Hepatocyte (in vitro differentiated cells): ENCODE data around the gene SLC32A1. TPM values are rescaled to one million over a fixed set of nuclear protein-coding genes. Genes with fewer than 3 reads are reported as not detected.
A peak's percentile ranks its signal among the peaks of the same experiment; 100 is the strongest.

Source experiments
- DNase-seq: peaks from one replicate; pipeline ENCODE4 v3.0.0-alpha.2; 2016; ENCODE audit warnings: low spot score
- H2AFZ ChIP-seq: fragments of 200-600 bp; sonication (generic); 2 replicates; pipeline ENCODE4 v1.6.0; 2016; ENCODE audit warnings: antibody characterized with exemption, mild to moderate bottlenecking
- H3K27ac ChIP-seq: fragments of 200-600 bp; sonication (generic); 2 replicates; pipeline ENCODE4 v1.5.1; 2016; ENCODE audit warnings: mild to moderate bottlenecking
- H3K27me3 ChIP-seq: fragments of 200-600 bp; sonication (generic); 2 replicates; pipeline ENCODE4 v1.6.1; 2016
- H3K36me3 ChIP-seq: fragments of 200-600 bp; sonication (generic); replicated peaks from 2 replicates; pipeline ENCODE4 v1.5.1; 2016; ENCODE audit warnings: low read depth; ENCODE audit not compliant: insufficient read depth
- H3K4me1 ChIP-seq: fragments of 200-600 bp; sonication (generic); 2 replicates; pipeline ENCODE4 v1.5.1; 2016; ENCODE audit warnings: mild to moderate bottlenecking, moderate library complexity; ENCODE audit not compliant: insufficient read depth
- H3K4me2 ChIP-seq: fragments of 200-600 bp; sonication (generic); 2 replicates; pipeline ENCODE4 v1.6.0; 2016
- H3K4me3 ChIP-seq: fragments of 200-600 bp; sonication (generic); 2 replicates; pipeline ENCODE4 v1.5.1; 2016; ENCODE audit warnings: mild to moderate bottlenecking
- H3K79me2 ChIP-seq: fragments of 200-600 bp; sonication (generic); 2 replicates; pipeline ENCODE4 v1.6.0; 2017; ENCODE audit warnings: mild to moderate bottlenecking
- H3K9me2 ChIP-seq: fragments of 200-600 bp; sonication (generic); replicated peaks from 2 replicates; pipeline ENCODE4 v1.6.0; 2017; ENCODE audit warnings: mild to moderate bottlenecking; ENCODE audit not compliant: insufficient read depth
- H3K9me3 ChIP-seq: fragments of 200-600 bp; sonication (generic); 2 replicates; pipeline ENCODE4 v1.5.1; 2016; ENCODE audit warnings: low read depth, mild to moderate bottlenecking
- H4K20me1 ChIP-seq: fragments of 200-600 bp; sonication (generic); 2 replicates; pipeline ENCODE4 v1.6.0; 2016; ENCODE audit warnings: mild to moderate bottlenecking; ENCODE audit not compliant: insufficient read depth, poor library complexity, severe bottlenecking
- EZH2 ChIP-seq: fragments of 200-600 bp; sonication (generic); IDR thresholded peaks from 2 replicates; pipeline ENCODE4 v1.6.1; 2016; ENCODE audit warnings: antibody characterized with exemption, mild to moderate bottlenecking, borderline replicate concordance
- EZH2phosphoT487 ChIP-seq: fragments of 200-600 bp; sonication (generic); IDR thresholded peaks from one replicate; pipeline ENCODE4 v1.6.1; 2018; ENCODE audit warnings: antibody characterized with exemption, mild to moderate bottlenecking, low read depth, moderate library complexity; ENCODE audit not compliant: unreplicated experiment, severe bottlenecking
- WGBS: methylation state at CpG from one replicate; pipeline ENCODE4 v1.1.6; 2016; ENCODE audit warnings: low lambda C conversion rate; ENCODE audit errors: missing lambda C conversion rate; 5-methylcytosine and 5-hydroxymethylcytosine counted together
- polyA plus RNA-seq: library from polyadenylated mRNA; unstranded; fragments of >200 nt; fragmentation: Nextera tagmentation; extraction: Ambion mirVana; gene quantifications from 2 replicates; pipeline ENCODE4 v1.2.1, GENCODE V29; 2016
- total RNA-seq: library from RNA; depleted of rRNA; stranded (reverse); fragments of >200 nt; gene quantifications from 2 replicates; pipeline ENCODE4 v1.2.3, GENCODE V29; 2014
- TF ChIP-seq, protein P1 (sequence below): fragments of 200-600 bp; sonication (generic); IDR thresholded peaks from 2 replicates; pipeline ENCODE4 v1.5.1; 2016; ENCODE audit warnings: antibody characterized with exemption, mild to moderate bottlenecking; ENCODE audit not compliant: poor library complexity

Gene SLC32A1
- total and polyA plus RNA-seq, 2 experiments from 2014 or later: not detected

DNA sequence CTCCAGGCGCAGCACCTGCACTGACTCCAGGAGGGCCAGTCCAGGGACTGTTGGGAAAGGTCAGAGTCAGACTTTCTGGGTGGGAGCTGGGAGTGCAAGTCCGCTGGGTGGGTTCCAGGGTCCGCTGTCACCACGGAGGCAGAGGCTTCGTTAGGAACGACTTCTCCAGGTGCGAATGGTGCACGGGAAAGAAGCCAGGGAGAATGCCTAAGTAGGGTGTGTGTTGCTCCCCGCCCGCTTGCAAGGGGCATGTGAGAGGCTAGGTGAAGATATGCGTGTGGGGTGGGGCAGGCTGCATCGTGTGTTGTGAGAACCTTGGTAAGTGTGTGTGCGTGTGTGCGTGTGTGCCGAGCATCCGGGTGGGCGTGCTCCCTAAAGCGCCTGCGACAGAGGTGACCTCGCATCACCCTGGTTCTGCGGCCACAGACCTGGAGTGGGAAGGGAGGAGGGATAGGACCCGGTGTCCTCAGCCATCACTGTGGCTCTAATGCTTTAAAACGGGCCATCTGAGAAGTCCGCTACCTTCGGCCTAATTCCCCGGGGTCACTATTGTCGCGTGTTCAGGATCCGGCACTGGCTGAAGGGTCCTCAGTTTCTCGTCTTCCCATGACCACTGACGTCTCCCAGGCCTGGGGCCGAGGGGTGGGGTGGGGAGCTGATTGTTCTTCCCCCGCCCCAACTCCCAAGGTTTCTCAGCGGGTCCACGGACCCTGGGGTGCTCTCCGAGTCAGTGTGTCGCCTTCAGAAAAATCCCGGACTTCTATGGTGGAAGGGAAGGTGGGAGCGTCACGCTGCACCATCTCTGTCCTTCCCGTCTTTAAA lies 6.1 kb downstream of the SLC32A1 start:
- WGBS: 13% methylated on average over 41 of the region's 41 CpGs
- no peaks in the 10 kb centered on the region for H3K36me3 ChIP-seq
- H3K4me3 ChIP-seq: no peak overlapping the region
- H3K4me2 ChIP-seq: peak overlapping the region; percentile 86
- no peaks in the 10 kb centered on the region for H3K9me3 ChIP-seq
- no peak for DNase-seq
- H3K27ac ChIP-seq: no peak overlapping the region
- no peaks in the 10 kb centered on the region for H4K20me1 ChIP-seq
- H2AFZ ChIP-seq: no peak overlapping the region
- peaks cover 97% of the 10 kb centered on the region for H3K27me3 ChIP-seq
- peaks cover 9% of the 10 kb centered on the region for H3K4me1 ChIP-seq
- no peaks in the 10 kb centered on the region for H3K79me2 ChIP-seq
- TF ChIP-seq, protein P1, sequence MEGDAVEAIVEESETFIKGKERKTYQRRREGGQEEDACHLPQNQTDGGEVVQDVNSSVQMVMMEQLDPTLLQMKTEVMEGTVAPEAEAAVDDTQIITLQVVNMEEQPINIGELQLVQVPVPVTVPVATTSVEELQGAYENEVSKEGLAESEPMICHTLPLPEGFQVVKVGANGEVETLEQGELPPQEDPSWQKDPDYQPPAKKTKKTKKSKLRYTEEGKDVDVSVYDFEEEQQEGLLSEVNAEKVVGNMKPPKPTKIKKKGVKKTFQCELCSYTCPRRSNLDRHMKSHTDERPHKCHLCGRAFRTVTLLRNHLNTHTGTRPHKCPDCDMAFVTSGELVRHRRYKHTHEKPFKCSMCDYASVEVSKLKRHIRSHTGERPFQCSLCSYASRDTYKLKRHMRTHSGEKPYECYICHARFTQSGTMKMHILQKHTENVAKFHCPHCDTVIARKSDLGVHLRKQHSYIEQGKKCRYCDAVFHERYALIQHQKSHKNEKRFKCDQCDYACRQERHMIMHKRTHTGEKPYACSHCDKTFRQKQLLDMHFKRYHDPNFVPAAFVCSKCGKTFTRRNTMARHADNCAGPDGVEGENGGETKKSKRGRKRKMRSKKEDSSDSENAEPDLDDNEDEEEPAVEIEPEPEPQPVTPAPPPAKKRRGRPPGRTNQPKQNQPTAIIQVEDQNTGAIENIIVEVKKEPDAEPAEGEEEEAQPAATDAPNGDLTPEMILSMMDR: no peak
- TF ChIP-seq EZH2phosphoT487: peak; percentile 17
- TF ChIP-seq EZH2: peak; percentile 56
- H3K9me2 ChIP-seq: no peaks in the 10 kb centered on the region

DNA sequence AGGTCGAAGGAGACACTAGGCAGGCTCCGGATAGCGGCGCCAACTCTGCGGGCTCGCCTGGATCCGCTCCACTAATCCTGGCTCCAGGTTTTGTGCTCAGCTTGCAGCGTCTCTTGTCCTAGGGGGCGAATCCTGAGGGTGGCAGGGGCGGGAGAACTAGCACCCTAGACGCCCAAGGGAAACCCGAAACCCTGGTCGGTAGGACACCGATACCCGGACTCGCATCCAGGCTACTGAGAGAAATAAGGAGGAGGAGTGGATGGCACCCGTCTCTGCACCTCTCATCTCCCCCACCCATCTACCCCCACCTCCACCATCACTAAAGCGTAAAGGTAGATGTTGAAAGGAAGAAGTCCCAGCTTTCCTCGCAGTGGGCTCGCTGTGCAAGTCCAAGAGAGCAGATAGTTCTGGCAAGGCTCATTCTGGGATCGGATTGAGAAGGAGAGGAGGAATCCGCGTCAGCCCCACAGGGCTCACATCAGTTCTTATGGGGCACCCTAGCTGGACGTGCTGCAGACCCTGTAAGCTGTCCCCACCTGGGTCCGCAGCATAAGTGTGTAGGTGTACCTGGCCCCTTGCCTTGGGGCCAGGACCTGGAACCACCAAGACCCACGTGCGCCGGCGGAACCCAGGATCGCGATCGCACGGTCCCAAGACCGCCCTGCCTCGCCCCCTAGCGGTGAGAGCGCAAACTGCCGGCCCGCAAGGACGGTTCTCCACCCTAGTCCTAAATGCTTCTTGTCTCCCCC lies 6.9 kb downstream of the SLC32A1 start:
- peak; percentile 4 for TF ChIP-seq EZH2phosphoT487
- TF ChIP-seq, protein P1: peak; percentile 94
- TF ChIP-seq EZH2: no peak
- Histone ChIP-seq H4K20me1 (no peaks in the 10 kb centered on the region), H3K27ac (no peak overlapping the region), H3K79me2 (no peaks in the 10 kb centered on the region), H3K4me1 (peaks cover 9% of the 10 kb centered on the region), H3K4me2 (peak overlapping the region; percentile 86), H3K27me3 (peaks cover 97% of the 10 kb centered on the region), H3K9me3 (no peaks in the 10 kb centered on the region), H3K4me3 (no peak overlapping the region), H3K36me3 (no peaks in the 10 kb centered on the region), H2AFZ (no peak overlapping the region), H3K9me2 (no peaks in the 10 kb centered on the region)
- DNase-seq: peak; percentile 73
- under 1% methylated on average over 40 of the region's 40 CpGs for WGBS

GRCh38 chr20:38731738-38732113 lies 7.4 kb downstream of the SLC32A1 start:
- Histone ChIP-seq H3K36me3 (no peaks in the 10 kb centered on the region), H3K27ac (no peak overlapping the region), H2AFZ (no peak overlapping the region), H3K9me2 (no peaks in the 10 kb centered on the region), H3K9me3 (no peaks in the 10 kb centered on the region), H3K4me3 (no peak overlapping the region), H3K27me3 (peaks cover 93% of the 10 kb centered on the region), H3K4me1 (peaks cover 9% of the 10 kb centered on the region), H3K79me2 (no peaks in the 10 kb centered on the region), H4K20me1 (no peaks in the 10 kb centered on the region), H3K4me2 (no peak overlapping the region)
- DNase-seq: no peak
- WGBS: 26% methylated on average over 1 of the region's 1 CpG
- TF ChIP-seq, protein P1: no peak
- TF ChIP-seq EZH2: no peak
- no peak for TF ChIP-seq EZH2phosphoT487
